Brain pericyte (primary cell): ENCODE results near the gene PNLIPRP1.

Source experiments
- DNase-seq: peaks from one replicate; pipeline ENCODE4 v3.0.0-alpha.2; 2012; ENCODE audit warnings: low read depth, low spot score

Gene PNLIPRP1

DNA sequence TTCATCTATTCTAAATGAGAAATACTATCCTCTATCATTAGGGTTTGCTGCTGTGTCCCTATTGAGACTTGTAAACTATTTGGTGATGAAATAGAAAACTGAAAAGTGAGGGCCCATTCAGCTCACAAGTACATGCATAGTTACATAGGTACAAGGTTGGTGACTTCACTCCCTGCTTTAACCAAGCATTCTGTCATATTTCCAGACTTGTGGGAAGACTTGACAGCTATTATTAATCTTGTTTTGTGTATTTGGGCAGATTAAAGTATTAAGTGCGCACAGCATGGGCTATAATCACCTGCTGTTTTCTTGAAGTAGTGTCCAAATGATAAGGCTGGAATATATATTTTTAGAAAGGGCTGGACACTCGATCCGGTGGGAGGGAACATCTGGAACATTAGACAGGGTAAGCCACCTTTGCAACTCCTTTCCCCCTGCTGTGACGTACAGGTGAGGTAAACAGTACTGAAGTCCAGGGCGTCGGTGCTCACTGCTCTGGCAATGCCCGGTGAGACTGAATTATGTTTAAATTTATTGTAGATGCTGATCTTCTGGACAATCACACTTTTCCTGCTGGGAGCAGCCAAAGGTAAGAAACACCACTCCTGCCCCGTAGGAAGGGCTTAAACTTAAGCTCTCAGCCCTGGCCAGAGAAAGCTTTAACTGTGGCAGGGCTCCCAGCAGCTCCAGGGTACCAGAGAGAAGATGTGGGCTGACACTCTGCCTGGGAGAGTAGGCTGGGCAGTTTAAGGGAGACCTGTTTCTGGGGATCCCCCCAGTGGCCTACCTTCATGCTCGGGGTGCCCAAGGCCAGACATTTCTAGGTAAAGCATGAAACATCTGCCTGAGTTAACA lies at the start of gene PNLIPRP1:
TSS of gene PNLIPRP1 (plus strand) at position 370 of the 855 bp plus-strand sequence. CDS start at position 541, 171 bp downstream.
- no peak for DNase-seq

DNA sequence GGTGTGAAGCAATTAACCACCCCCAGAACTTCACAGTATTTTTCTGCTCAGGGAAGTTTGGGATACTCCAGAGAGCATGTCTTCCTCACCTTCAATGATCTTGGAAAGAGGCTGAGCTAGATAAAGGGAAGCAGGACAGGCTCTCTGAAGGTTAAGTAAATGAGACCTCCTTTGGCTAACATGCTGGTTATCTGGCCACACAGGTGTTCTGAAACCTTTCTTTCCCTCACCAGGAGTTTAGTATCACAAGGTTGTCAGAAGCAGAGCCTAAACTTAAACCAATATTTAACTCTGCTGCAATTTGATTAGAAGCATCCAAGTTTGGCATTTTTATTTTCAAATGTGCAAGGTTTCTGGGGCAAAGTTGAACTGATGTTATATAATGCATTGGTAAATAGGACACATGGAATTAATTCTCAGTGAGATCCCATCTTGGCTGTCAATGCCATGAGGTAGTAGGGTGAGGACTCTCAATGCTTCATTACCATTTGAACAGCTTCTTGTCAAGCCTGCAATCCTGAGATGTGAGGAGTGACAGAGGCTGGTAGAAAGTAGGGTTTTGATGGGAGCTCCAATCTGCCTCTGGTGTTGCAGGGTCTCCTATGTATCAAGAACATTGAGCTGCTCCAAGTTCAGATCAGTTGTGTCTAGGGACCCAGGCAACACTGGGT lies 48.6 kb upstream of the PNLIPRP1 start:
- no peak for DNase-seq

DNA sequence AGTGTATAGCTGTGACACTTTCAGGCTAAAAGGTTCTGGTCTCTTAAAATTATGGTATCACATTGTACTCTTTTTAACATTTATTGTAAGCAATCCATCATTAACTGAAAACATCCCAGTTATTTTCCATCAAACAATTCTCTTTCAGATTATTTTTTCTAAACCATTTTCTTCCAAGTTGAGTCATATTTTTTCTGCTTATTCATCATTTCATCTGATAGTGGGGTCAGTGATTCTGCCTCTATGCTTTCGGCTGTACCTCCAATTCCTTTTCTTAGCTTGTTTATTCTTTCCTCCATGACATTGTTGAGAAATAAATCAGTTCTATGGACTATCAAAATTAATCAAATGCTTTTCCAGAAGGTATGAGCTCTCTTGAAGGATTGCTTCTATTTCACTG lies 45.6 kb upstream of the PNLIPRP1 start:
- no peak for DNase-seq

DNA sequence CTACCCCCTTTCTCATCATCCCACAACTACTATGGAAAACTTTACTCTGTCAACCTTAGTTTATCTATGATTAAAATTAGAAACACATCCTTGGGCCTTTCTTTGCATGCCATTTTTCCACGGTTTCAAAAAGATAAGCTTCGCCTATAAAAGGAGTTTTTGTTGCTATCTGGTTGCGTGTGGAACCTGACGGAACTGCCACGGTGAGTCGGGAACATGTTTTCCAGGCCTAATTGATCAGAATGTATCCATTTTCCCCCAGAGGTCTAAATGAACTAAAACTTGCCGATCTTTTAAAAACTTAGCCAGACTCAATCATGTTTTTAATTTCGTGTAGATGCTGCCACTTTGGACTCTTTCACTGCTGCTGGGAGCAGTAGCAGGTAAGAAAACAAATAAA lies 45.0 kb upstream of the PNLIPRP1 start, which contains the start of gene PNLIP:
TSS of gene PNLIP (plus strand) at position 176 of the 400 bp plus-strand sequence. CDS start at position 338, 162 bp downstream.
- no peak for DNase-seq

DNA sequence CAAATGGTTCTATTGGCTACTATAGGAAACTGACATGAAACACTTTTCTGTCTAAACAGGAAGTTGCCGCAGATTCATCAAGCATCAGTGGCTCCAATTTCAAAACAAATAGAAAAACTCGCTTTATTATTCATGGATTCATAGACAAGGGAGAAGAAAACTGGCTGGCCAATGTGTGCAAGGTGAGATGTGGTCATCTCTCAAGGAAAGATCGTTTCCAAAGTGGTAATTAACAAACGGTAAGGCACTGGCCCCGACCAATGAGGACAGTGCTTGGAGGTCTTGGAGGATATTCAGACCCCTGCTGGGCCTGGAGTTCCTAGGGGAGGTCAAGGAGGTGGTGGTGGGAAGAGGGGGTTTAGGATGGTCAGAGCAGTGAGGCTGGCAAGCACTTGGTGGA lies 42.5 kb upstream of the PNLIPRP1 start:
- DNase-seq: no peak

DNA sequence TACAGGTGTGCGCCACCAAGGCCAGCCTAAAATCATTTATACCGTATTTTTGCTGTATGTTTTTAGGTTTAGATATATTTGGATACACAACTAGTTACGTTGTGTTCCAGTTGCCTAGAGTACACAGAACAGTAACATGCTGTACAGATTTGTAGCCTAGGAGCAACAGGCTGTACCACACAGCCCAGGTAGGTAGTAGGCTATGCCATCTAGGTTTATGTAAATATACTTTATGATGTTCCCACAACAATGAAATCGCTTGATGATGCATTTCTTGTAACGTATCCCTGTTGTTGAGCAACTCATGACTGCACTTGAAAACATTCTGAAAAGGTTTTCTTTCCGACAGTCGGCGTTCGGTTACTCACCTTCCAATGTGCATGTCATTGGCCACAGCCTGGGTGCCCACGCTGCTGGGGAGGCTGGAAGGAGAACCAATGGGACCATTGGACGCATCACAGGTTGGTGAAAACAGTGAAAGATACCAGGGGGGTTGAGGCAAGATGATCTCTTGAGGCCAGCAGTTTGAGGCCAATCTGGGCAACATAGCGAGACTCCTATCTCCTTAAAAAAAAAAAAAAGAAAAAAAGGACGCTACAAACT lies 37.3 kb upstream of the PNLIPRP1 start:
- no peak for DNase-seq

DNA sequence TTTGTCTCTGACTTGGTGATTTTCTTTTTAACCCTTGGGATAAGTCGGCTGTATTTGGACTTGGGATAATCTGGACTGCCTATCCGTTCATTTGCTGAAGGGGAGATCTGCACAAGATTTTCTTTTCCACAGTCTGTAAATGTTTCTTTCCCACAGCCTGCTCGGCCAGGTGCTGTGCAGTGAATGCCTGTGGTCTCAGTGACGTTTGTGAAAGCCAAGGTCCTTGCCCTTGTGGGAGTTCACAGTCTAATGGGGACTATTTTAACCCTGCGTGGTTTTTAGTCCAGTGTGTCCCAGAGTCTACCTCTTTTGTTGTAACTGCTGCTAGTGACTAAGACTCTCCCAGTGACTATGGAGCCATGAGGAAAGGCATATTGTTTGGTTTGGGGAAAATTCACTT lies 36.1 kb upstream of the PNLIPRP1 start:
- no peak for DNase-seq

DNA sequence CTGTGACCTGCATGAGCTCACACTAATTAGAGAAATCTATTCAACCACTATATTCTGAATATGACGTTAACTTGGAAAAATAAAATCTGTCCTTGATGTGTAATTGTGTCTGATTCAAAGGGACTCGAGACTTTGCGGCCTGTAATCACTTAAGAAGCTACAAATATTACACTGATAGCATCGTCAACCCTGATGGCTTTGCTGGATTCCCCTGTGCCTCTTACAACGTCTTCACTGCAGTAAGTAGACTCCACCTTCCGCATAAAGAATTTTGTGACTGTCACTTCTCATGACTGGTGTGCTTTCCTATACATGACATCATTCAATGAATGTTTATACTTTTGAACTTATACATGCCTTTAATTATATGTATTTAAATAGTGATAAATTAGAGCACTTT lies 34.9 kb upstream of the PNLIPRP1 start:
- no peak for DNase-seq

DNA sequence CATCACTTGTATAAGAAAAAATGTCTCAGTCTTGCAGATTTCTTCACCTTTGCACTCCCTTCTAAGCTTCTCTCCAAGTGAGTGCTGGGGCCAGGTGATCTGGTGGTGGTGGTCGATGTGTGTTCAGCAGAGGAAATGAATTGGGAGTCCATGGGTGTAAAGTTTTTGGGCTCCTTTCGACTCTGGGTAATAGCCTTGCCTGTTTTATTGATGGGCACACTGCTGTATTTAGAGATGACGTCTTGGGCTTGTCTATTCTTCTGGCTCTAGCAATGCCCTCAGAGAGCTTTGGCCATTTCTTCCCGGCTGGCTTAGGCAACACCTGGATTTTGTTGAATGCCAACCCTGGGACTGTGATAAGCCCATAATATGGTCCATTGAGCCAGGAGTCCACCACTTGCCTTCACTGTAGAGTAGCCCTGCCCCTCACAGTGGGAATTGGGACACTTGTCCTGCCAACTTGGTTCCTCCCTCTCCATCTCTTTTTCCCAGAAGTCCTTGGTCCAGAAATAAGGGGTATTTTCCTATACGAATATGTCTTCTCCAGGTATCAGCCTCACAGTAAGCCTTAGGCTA lies 33.4 kb upstream of the PNLIPRP1 start:
- no peak for DNase-seq

DNA sequence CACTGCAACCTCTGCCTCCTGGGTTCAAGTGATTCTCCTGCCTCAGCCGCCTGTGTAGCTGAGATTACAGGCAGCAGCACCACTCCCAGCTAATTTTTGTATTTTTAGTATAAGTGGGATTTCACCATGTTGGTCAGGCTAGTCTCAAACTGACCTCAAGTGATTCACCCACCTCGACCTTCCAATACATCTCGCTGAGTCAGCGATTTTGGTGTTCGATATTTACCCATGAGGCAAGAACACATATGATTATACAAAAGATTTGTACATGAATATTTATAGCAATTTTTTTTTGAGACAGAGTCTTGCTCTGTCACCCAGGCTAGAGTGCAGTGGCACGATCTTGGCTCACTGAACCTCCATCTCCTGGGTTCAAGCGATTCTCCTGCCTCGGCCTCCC lies 25.2 kb upstream of the PNLIPRP1 start:
- DNase-seq: no peak

DNA sequence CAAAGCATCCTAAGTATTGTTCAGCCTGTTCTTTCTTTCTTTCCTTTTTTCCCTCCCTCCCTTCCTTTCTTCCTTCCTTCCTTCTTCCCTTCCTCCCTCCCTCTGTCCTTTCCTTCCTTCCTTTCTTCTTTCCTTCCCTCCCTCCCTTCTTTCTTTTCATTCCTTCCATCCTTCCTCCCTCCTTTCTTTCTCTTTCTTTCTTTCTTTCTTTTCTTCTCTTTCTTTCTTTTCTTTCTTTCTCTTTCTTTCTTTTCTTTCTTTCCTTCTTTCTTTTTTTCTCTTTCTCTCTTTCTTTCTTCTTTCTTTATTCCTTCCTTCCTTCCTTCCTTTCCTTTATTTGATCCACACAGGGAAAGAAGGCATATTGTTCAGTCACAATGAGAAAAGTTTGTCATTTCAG lies 23.8 kb upstream of the PNLIPRP1 start:
- DNase-seq: no peak

DNA sequence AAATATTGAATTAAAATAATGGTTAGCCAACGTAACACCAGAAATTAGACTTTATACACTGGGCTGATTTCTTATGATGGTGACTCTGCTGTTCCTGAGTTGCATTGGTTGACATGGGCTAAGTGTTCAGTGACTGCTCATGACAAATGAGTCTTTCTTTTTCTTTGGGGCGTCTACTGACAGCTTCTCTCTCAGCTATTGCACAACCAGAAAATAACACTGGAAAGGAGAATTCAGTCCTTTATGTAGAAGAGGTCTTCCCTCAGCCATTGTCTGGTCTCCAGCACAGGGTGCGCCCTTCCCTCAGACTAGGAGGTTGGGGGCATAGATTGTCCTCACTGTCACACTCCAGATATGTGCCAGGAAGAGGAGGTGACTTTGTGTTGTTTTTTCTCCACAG lies 23.4 kb upstream of the PNLIPRP1 start:
- no peak for DNase-seq

DNA sequence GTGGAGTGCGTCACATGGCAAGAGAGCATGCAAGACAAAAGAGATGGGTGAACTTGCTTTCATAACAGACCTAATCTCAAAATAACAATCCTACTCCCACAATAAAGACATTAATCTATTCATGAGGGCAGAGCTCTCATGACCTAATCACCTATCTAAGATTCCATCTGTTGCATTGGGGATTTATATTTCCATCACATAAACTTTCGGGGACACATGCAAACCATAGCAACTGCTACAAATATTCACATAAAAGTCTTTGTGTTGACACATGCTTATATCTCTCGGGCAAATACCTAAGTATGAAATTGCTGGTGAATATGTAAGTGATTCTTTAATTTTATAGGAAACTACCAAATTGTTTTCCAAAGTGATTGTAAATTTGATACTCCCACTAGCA lies 16.0 kb upstream of the PNLIPRP1 start:
- DNase-seq: no peak

DNA sequence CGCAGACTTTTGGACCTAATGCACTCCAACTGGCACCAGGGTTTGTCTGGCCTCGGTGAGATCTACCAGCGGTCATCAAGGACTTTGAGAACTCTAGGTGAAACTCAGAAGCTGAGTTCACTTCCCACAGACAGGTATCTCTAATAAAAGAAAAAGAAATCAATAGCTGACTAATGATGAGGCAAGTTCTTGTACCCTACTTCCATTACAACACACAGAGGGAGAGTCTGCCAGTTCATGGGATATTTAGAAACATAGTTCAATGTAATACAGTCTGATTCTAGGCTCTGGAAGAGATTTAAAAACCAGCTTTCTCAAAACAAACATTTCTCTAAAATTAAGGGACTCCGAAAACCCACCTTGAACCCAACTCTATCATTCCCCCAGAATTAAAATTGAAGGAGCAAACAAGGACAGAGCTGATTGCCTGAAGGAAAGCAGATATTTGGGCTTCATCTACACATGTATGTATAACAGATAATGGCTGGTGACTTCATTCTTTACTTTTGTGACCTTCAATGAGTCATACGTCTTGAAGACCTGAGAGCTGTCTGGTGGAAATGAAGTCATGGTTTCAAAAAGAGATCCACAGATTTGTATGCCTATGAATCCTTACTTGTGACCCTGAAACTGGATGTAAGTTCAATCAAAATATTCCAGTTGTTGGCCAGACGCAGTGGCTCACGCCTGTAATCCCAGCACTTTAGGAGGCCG lies 2.7 kb upstream of the PNLIPRP1 start:
- no peak for DNase-seq

DNA sequence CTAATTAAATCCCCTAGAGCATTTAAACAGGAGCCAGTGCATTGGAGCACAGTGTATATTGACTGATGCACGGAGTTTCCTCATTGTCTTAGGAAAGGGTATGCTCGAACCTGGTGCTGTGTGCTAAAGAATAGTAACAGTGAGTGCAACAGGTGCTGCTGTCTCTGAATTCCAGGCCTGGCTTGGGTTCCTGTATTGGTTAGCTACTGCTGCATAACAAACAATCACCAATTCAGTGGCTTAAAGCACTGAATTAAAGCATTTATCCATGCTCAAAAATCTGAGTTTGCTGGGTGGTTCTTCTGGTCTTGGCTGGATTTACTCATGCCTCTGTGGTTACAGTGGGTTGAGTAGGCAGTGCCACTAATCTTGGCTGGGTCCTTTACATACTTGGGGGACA lies 1.8 kb upstream of the PNLIPRP1 start:
- no peak for DNase-seq

DNA sequence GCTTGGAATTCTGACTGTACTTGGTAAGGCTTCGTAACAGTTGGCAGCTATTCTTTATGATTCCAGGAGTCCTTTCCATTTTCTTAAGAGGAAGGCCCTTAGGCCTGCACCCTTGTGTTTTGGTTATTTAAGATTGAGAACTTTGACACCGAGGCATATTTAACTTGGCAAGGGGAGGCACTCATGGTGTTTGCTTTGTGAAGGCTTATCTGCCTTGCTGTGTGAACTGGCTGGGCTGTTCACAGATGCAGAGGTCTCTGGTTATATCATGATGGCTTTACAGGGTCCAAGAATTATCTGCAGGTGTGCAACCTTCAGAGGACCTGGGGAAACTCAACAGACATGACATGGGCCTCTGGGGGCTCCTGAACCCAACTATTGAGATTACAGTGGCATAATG lies 833 bp upstream of the PNLIPRP1 start:
- no peak for DNase-seq

DNA sequence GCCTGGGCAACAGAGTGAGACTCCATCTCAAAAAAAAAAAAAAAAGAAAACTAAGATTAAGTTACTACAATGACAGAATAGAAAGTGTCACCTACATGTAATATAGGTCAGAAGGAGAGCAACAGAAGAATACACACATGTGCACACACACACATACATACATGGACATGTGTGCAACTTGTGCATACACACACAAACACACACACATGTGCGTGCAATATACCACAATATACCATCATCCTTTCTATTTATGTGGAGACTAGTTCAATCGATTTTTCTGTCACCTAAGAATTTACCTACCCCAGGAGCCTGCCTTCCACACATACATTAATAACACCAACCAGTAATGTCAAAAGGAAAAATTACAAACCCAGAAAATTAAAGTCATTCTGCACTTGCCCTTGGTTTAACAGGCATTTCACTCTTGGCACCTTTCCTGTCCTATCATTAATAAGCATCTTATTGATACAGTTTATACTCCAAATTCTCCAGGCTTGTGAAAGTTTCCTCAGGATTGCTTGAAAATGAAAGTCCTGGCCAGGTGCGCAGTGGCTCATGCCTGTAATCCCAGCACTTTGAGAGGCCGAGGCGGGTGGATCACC lies 2.5 kb downstream of the PNLIPRP1 start:
- DNase-seq: no peak

DNA sequence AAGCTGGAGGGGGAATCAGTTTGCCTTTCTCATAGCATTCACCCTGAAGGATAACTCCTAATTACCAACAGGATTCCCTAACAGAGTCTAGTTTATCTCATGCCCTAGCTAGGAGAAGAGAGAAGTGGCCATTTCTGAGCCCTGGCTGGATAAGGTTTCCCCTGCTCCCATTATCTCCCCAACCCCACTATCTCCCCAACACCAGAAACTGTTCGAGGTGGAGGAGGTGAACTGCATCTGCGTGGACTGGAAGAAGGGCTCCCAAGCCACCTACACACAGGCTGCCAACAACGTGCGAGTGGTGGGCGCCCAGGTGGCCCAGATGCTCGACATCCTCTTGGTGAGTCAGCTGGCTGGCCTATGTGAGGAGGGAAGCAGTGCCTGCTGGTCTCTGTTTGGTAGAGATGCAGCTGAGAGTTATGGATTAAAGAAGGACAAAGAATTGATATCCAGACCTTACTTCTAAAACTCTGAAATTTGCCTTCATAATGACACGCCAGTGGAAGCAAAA lies 3.8 kb downstream of the PNLIPRP1 start:
- DNase-seq: no peak

DNA sequence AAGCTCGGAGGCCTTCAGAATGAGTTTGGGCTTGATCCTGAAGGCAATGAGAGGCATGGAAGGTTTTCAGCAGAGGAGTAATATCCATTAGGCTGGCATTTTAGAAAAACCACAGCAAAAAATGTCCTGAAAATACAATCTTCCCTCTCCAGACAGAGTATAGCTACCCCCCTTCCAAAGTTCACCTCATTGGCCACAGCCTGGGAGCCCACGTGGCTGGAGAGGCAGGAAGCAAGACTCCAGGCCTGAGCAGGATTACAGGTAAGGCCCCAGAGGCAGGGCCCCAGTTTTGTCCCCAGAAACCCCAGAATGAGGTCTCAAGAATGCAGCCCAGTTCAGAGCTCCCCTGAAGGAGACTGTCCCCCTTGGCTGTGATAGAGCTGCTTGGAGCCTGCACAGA lies 5.3 kb downstream of the PNLIPRP1 start:
- no peak for DNase-seq

DNA sequence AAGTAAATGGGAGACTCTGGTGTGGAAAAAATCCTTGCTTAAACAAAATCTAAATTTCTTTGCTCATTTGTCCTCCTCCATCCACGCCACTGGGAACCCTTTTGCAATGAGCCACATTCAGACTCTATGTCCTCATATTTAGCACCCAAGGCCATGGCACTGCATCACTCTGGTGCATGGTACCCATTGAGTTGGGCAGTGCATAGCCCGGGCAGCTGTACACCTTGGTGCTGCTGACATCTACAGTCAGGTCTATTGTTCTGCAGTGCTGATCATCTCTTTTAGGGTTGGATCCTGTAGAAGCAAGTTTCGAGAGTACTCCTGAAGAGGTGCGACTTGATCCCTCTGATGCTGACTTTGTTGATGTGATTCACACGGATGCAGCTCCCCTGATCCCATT lies 6.8 kb downstream of the PNLIPRP1 start:
- no peak for DNase-seq

DNA sequence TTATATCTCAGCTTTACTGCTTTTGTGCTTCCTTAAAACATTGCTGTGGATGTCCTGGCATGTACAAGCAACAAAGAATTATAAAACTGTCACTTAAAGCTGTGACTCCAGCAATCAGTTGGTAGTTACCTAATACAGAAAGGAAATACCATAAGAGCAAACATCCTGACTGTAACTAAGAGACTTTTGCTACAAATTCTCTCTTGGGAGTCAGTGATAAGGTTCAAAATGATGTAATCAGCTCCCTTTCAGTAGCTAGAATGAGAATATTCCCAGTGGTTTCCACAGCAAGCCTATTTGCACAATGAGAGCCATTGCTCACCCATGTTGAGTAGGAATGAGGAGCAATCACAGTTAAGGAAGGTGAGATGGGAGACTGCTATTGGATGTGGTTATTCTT lies 7.6 kb downstream of the PNLIPRP1 start:
- DNase-seq: no peak
